Tibial artery (tissue), 4 donors: ENCODE results near the gene GAK.

Source experiments
- DNase-seq, 2 donors: peaks; one replicate each; pipeline ENCODE4 v3.0.0-alpha.2; 2019
- H3K27ac ChIP-seq, 2 donors: fragments of 200-600 bp; sonication (generic) in 1 of 2; 1 replicate in 1 of 2; 2 replicates in 1 of 2; pipeline ENCODE4 v1.5.1; 2018 to 2019; ENCODE audit warnings: mild to moderate bottlenecking in 1 of 2
- H3K27me3 ChIP-seq, 2 donors: fragments of 200-600 bp; sonication (generic) in 1 of 2; one replicate each; pipeline versions ENCODE4 v1.5.1 to v1.6.0; 2016 to 2019
- H3K36me3 ChIP-seq, 3 donors: fragments of 200-600 bp; sonication (generic) in 2 of 3; one replicate each; pipeline ENCODE4 v1.5.1; 2016 to 2019; ENCODE audit warnings: mild to moderate bottlenecking in 2 of 3
- H3K4me1 ChIP-seq, 4 donors: fragments of 200-600 bp; sonication (generic) in 2 of 4; 1 replicate in 3 of 4; 2 replicates in 1 of 4; pipeline ENCODE4 v1.5.1; 2016 to 2019
- H3K4me3 ChIP-seq, 2 donors: fragments of 200-600 bp; sonication (generic) in 1 of 2; 1 replicate in 1 of 2; 2 replicates in 1 of 2; pipeline ENCODE4 v1.5.1; 2018 to 2019; ENCODE audit warnings: mild to moderate bottlenecking in 2 of 2
- H3K9me3 ChIP-seq, 3 donors: fragments of 200-600 bp; sonication (generic) in 1 of 3; one replicate each; pipeline ENCODE4 v1.5.1; 2016 to 2019
- intact Hi-C: fragments of 100-400 bp; cut with DNase I; formaldehyde crosslinking; loops from one replicate; pipeline ENCODE4 v1.15.0; 2023; ENCODE audit warnings: low total_unique reads
- TF ChIP-seq, protein P1 (sequence below), 2 experiments: fragments of 200-600 bp in 1 of 2; fragments of 450-650 bp in 1 of 2; IDR thresholded peaks; one replicate each; pipeline ENCODE4 v1.5.1; 2017 to 2019; ENCODE audit warnings: antibody characterized with exemption in 2 of 2, mild to moderate bottlenecking in 1 of 2, moderate library complexity in 1 of 2

GAK gene

DNA sequence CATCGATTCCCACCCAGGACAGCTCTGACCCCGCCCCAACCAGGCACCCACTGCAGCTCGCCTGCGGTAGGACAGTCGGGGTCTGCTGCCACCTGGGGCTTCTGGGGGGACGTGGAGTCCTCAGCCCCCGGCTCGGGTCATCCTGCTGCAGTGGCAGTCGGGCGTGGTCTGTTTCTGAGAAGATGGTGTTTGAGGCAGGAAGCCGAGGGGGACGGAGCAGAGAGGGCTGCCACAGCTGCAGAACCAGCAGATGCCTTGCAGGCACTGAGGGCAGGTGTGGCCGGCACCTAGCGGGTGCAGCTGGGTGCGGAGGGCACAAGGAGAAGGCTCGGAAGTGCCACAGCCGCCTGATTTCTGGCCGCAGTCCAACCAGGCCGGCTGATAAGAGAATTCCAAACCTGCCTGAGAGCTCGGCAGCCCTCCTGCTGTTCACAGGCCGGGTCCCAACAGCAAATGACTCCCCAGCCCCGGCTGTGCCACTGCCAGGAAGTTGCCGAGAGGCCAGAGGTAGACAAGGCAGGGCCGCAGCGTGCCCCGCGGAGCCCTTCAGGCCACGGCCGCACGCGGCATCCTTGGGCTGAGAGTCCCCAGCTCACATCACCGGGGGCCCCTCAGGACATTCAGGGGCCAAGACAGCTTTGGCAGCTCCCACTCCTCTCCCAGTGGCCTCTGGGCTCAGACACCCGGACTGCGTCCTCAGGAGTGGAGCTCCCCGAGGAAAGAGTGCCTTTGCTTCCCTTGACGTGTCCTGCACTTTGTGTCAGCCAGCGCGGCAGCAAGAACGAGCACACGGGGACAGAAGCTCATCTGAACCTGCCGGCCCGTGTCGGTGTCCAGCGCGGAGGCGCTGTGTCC, 96.7 kb downstream of the GAK start:
- peaks cover 0 to 22% of the 10 kb centered on the region in 2 donors for H3K27me3 ChIP-seq
- intact Hi-C loops, result no loop called here
- H3K36me3 ChIP-seq, result peaks cover 0 to 4% (median 0%) of the 10 kb centered on the region in 3 donors
- peaks cover 6 to 52% (median 51%) of the 10 kb centered on the region in 3 donors for H3K9me3 ChIP-seq
- no peak for DNase-seq
- no peak overlapping the region for H3K4me3 ChIP-seq
- TF ChIP-seq, protein P1, sequence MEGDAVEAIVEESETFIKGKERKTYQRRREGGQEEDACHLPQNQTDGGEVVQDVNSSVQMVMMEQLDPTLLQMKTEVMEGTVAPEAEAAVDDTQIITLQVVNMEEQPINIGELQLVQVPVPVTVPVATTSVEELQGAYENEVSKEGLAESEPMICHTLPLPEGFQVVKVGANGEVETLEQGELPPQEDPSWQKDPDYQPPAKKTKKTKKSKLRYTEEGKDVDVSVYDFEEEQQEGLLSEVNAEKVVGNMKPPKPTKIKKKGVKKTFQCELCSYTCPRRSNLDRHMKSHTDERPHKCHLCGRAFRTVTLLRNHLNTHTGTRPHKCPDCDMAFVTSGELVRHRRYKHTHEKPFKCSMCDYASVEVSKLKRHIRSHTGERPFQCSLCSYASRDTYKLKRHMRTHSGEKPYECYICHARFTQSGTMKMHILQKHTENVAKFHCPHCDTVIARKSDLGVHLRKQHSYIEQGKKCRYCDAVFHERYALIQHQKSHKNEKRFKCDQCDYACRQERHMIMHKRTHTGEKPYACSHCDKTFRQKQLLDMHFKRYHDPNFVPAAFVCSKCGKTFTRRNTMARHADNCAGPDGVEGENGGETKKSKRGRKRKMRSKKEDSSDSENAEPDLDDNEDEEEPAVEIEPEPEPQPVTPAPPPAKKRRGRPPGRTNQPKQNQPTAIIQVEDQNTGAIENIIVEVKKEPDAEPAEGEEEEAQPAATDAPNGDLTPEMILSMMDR (IDR thresholded peaks at IDR 0.05), result no peak
- H3K27ac ChIP-seq, result no peak overlapping the region
- no peaks in the 10 kb centered on the region for H3K4me1 ChIP-seq

DNA sequence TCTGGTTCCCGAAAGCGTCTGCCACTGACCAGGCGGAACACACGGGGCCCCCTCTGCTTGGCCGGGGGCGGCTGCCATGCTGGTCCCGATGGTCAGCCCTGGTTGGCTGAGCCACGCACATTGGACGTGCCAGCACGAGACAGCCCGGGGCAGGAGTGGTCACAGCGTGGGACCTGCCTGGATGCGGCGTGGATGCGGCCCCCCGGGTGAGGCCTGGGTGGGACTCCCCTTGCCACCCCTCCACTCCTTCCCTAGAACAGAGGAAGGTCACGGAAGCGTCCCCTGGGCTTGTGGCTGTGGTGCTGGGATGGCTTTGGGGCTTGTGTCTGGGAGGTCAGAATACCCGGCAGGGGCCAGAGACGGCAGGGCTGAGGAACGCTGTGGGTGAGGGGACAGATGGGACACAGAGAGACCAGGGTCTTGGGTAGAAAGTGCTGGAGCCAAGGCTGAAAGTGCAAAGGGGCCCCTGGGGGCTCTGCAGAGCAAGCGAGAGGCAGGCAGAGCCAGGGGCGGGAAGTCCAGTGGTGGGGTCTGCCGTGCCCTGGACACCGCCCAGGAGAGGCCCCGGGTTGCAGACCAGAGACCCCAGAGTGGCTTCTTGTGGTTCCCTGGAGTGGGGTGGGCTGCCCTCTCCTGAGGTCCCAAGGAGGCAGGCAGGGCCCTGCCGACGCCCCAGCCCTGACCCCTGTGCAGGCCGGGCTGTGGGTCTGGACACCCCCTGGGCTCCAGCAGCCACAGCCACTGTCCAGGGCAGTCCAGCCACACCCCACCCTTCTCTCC, 97.6 kb downstream of the GAK start:
- Histone ChIP-seq H3K27ac (no peak overlapping the region), H3K36me3 (peaks cover 0 to 4% (median 0%) of the 10 kb centered on the region in 3 donors), H3K27me3 (peaks cover 0 to 30% of the 10 kb centered on the region in 2 donors), H3K4me1 (no peaks in the 10 kb centered on the region), H3K9me3 (peaks cover 4 to 52% (median 50%) of the 10 kb centered on the region in 3 donors), H3K4me3 (no peak overlapping the region)
- intact Hi-C loops, result no loop called here
- no peak for DNase-seq
- TF ChIP-seq, protein P1 (IDR thresholded peaks at IDR 0.05), result no peak

DNA sequence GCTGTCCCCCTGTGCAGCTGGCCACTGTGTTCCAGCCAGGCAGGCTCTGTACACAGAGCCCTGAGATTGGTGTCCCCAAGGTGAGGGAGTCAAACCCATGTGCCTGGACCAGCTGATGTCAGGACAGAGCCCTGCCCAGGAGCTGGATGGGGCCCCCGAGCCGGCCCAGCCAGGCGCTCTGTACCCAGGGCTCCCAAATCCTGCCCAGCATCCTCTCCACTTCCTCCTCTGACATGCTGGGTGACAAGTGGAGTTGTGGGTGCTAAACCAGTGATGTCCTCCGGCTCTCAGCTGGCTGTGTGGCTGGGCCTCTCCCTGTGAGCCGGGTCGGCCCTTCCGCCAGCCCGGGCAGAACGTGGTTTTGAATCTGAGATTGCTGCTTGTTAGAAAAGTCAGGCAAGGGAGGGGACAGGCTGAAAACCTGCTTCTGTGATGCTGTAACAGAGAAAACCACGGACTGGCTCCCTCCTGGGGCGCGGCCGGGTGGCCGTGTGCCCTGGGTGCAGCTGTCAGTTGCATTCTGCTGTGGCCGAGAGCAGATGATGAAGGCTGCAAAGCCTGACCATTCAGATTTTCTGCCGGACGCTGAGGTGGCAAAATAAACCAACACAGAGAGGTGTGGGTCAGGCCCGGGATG, 98.3 kb downstream of the GAK start:
- Histone ChIP-seq H3K27ac (no peak overlapping the region), H3K4me1 (no peaks in the 10 kb centered on the region), H3K9me3 (peaks cover 3 to 52% (median 43%) of the 10 kb centered on the region in 3 donors), H3K36me3 (peaks cover 0 to 4% (median 0%) of the 10 kb centered on the region in 3 donors), H3K4me3 (no peak overlapping the region), H3K27me3 (peaks cover 0 to 38% of the 10 kb centered on the region in 2 donors)
- intact Hi-C loops, result no loop called here
- DNase-seq, result no peak
- TF ChIP-seq, protein P1 (IDR thresholded peaks at IDR 0.05), result no peak

DNA sequence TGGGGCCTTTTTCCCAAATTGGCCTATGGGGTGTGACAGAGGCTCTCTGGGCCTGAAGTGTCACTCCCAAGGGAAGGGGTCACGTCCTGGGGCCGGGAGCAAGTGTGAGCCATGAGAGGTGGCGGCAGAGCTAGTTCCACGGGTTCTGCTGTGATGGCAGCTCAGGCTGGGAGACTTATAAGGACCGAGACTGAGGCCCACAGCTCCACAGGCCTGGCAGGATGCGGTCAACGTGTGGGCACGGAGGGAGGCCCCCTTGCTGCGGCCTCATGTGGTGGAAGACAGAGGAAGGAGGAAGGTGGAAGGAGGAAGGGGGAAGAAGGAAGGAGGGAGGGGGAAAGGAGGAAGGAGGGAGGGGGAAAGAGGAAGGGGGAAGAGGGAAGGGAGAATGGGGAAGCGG, 99.0 kb downstream of the GAK start:
- intact Hi-C loops, result no loop called here
- H3K27me3 ChIP-seq, result peaks cover 0 to 45% of the 10 kb centered on the region in 2 donors
- no peak overlapping the region for H3K4me3 ChIP-seq
- TF ChIP-seq, protein P1 (IDR thresholded peaks at IDR 0.05), result no peak
- no peak overlapping the region for H3K27ac ChIP-seq
- H3K36me3 ChIP-seq, result peaks cover 0 to 4% (median 0%) of the 10 kb centered on the region in 3 donors
- H3K4me1 ChIP-seq, result no peaks in the 10 kb centered on the region
- peaks cover 3 to 48% (median 37%) of the 10 kb centered on the region in 3 donors for H3K9me3 ChIP-seq
- DNase-seq, result no peak

DNA sequence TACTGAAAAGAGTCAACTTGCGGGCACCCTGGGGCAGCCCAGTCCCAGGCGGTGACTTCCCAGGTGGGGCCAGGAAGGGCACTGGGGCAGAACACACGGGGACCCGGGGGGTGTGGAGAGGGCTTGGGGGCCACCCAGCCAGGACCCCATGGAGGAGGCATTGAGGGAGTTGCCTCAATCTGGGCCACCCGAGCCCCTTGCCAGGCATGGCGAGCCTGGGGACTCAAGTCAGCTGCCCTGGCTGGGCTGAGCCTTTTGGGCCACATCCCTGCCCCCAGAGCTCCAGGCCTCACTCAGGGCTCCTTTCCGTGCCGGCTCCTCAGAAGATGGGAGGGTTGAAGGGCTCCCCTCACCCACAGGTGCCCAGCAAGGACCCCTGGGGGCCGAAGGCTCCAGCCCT, 99.6 kb downstream of the GAK start:
- H3K27ac ChIP-seq, result no peak overlapping the region
- no peaks in the 10 kb centered on the region for H3K4me1 ChIP-seq
- TF ChIP-seq, protein P1 (IDR thresholded peaks at IDR 0.05), result no peak
- peaks cover 0 to 51% of the 10 kb centered on the region in 2 donors for H3K27me3 ChIP-seq
- peaks cover 0 to 2% (median 0%) of the 10 kb centered on the region in 3 donors for H3K36me3 ChIP-seq
- DNase-seq, result no peak
- H3K9me3 ChIP-seq, result peaks cover 3 to 42% (median 31%) of the 10 kb centered on the region in 3 donors
- no peak overlapping the region for H3K4me3 ChIP-seq
- intact Hi-C loops, result no loop called here
